Measurements from ENCODE around the gene BCL11B.

BCL11B gene

DNA sequence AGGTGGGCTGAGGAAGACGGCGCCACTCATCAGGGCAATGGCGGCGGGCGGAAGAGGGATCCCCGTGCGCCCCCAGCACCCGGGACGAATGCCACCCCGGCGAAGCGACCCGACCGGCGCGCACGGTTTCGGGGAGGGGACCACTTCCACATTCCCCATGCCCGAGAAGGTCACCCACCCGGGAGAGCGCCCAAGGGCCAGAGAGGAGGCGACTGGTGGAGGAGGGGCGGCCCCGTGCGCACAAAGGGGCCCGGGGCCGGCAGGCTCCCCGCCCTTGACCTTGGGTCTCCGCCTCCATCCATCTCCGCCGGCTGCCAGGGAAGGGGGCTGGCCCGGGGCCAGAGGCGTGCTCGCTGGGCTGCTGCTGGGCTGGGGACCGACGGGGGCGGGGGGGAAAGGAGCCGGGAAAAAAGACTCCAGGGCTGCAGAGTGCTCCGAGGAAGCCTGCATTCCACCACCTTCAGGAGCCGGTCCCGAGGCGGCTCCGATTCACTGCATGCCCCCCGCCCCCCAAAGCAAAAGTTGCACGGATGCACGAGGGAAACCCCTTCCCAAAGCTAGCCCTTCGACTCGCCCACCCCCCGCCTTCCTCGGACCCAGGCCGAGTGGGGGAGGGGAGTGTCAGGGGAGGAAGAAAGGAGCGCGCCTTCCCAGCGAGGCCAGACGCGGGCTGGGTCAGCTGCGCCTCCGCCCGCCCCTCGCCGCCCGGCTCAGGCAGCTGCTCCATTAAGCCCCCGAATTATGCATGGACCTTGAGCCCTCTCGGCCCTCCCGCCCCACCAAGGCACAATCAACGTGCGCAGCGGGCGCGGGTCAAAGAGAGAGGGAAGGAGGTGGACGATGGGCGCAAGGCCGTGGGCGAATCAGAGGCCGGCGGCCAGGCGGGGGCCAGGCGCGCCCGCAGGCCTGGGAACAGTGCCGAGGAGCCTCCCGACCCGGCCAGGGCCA is 26.2 kb downstream of the BCL11B start:
- H3K27me3 ChIP-seq (ENCODE audit: low read length): no peaks in the 10 kb centered on the region
- no peak overlapping the region for H3K9ac ChIP-seq (ENCODE audit: low read length)
- TF ChIP-seq CTCF (IDR thresholded peaks at IDR 0.05; ENCODE audit: insufficient read depth, low read length, poor library complexity, severe bottlenecking): no peak
- TF ChIP-seq EZH2phosphoT487 (conservative IDR thresholded peaks at IDR 0.05; ENCODE audit: low read length): no peak
- no peak overlapping the region for H3K27ac ChIP-seq (ENCODE audit: low read depth, low read length)
- H3F3A ChIP-seq (ENCODE audit: insufficient read depth): no peaks in the 10 kb centered on the region
- H3K79me2 ChIP-seq (ENCODE audit: insufficient read depth, low read length): no peaks in the 10 kb centered on the region
- H3K9me2 ChIP-seq (replicated peaks; ENCODE audit: insufficient read depth, low read length): no peaks in the 10 kb centered on the region
- H2AFZ ChIP-seq (ENCODE audit: low read depth, low read length, severe bottlenecking): no peak overlapping the region
- no peaks in the 10 kb centered on the region for H3K9me3 ChIP-seq (ENCODE audit: insufficient read depth, low read length)
- H4K20me1 ChIP-seq (ENCODE audit: low read depth, low read length): no peaks in the 10 kb centered on the region
- no peaks in the 10 kb centered on the region for H3K36me3 ChIP-seq (ENCODE audit: low read length)
- no peak overlapping the region for H3K4me3 ChIP-seq (ENCODE audit: insufficient read depth, low read length, poor library complexity, severe bottlenecking)
- H3K4me2 ChIP-seq (ENCODE audit: low read depth, low read length, poor library complexity, severe bottlenecking): no peak overlapping the region

GRCh38 chr14:99244941-99245563 is 26.9 kb downstream of the BCL11B start:
- H3K27me3 ChIP-seq (ENCODE audit: low read length): no peaks in the 10 kb centered on the region
- no peaks in the 10 kb centered on the region for H3K9me2 ChIP-seq (replicated peaks; ENCODE audit: insufficient read depth, low read length)
- no peak overlapping the region for H3K27ac ChIP-seq (ENCODE audit: low read depth, low read length)
- no peak overlapping the region for H2AFZ ChIP-seq (ENCODE audit: low read depth, low read length, severe bottlenecking)
- TF ChIP-seq EZH2phosphoT487 (conservative IDR thresholded peaks at IDR 0.05; ENCODE audit: low read length) (no peak), CTCF (IDR thresholded peaks at IDR 0.05; ENCODE audit: insufficient read depth, low read length, poor library complexity, severe bottlenecking) (no peak)
- no peaks in the 10 kb centered on the region for H3K79me2 ChIP-seq (ENCODE audit: insufficient read depth, low read length)
- no peak overlapping the region for H3K9ac ChIP-seq (ENCODE audit: low read length)
- no peaks in the 10 kb centered on the region for H3F3A ChIP-seq (ENCODE audit: insufficient read depth)
- no peaks in the 10 kb centered on the region for H3K36me3 ChIP-seq (ENCODE audit: low read length)
- H3K4me2 ChIP-seq (ENCODE audit: low read depth, low read length, poor library complexity, severe bottlenecking): no peak overlapping the region
- no peak overlapping the region for H3K4me3 ChIP-seq (ENCODE audit: insufficient read depth, low read length, poor library complexity, severe bottlenecking)
- H4K20me1 ChIP-seq (ENCODE audit: low read depth, low read length): no peaks in the 10 kb centered on the region
- no peaks in the 10 kb centered on the region for H3K9me3 ChIP-seq (ENCODE audit: insufficient read depth, low read length)

- H4K20me1 ChIP-seq (ENCODE audit: low read depth, low read length): no peaks in the 10 kb centered on the region
Observed at GRCh38 chr14:99244367-99244901, 27.6 kb downstream of the BCL11B start.

More at GRCh38 chr14:99244367-99244901, 27.6 kb downstream of the BCL11B start:
- H3F3A ChIP-seq (ENCODE audit: insufficient read depth): no peaks in the 10 kb centered on the region
- no peaks in the 10 kb centered on the region for H3K9me2 ChIP-seq (replicated peaks; ENCODE audit: insufficient read depth, low read length)
- no peaks in the 10 kb centered on the region for H3K79me2 ChIP-seq (ENCODE audit: insufficient read depth, low read length)
- H3K4me3 ChIP-seq (ENCODE audit: insufficient read depth, low read length, poor library complexity, severe bottlenecking): no peak overlapping the region
- no peaks in the 10 kb centered on the region for H3K27me3 ChIP-seq (ENCODE audit: low read length)
- TF ChIP-seq CTCF (IDR thresholded peaks at IDR 0.05; ENCODE audit: insufficient read depth, low read length, poor library complexity, severe bottlenecking): no peak
- TF ChIP-seq EZH2phosphoT487 (conservative IDR thresholded peaks at IDR 0.05; ENCODE audit: low read length): no peak
- H3K9ac ChIP-seq (ENCODE audit: low read length): no peak overlapping the region
- no peak overlapping the region for H2AFZ ChIP-seq (ENCODE audit: low read depth, low read length, severe bottlenecking)
- H3K36me3 ChIP-seq (ENCODE audit: low read length): no peaks in the 10 kb centered on the region
- no peaks in the 10 kb centered on the region for H3K9me3 ChIP-seq (ENCODE audit: insufficient read depth, low read length)
- H3K27ac ChIP-seq (ENCODE audit: low read depth, low read length): no peak overlapping the region
- no peak overlapping the region for H3K4me2 ChIP-seq (ENCODE audit: low read depth, low read length, poor library complexity, severe bottlenecking)

Measured in SU-DHL-6 (cell line).